Liver (tissue), 9 donors: ENCODE results near the gene CLN6. TPM values are rescaled to one million over a fixed set of nuclear protein-coding genes. Genes with fewer than 3 reads are reported as not detected.

Source experiments
- DNase-seq: peaks from one replicate; pipeline ENCODE4 v3.0.0-alpha.2; 2017; ENCODE audit warnings: low spot score
- H3K27ac ChIP-seq, 2 donors: one replicate each; pipeline ENCODE4 v1.7.0; 2013; ENCODE audit warnings: inconsistent platforms in 2 of 2, low read length in 2 of 2, control low read depth in 1 of 2, low read depth in 1 of 2, mild to moderate bottlenecking in 1 of 2
- H3K27me3 ChIP-seq, 4 donors: one replicate each; pipeline versions ENCODE4 v1.6.1 to v1.7.0; 2013; ENCODE audit warnings: low read length in 3 of 4, inconsistent platforms in 1 of 4, mild to moderate bottlenecking in 1 of 4, moderate library complexity in 1 of 4; ENCODE audit not compliant: control insufficient read depth in 4 of 4, insufficient read depth in 4 of 4
- H3K36me3 ChIP-seq, 4 donors: one replicate each; pipeline versions ENCODE4 v1.6.1 to v1.7.0; 2013; ENCODE audit warnings: low read length in 3 of 4, mild to moderate bottlenecking in 3 of 4, low read depth in 1 of 4, moderate library complexity in 1 of 4; ENCODE audit not compliant: control insufficient read depth in 4 of 4, insufficient read depth in 3 of 4
- H3K4me1 ChIP-seq, 4 donors: one replicate each; pipeline versions ENCODE4 v1.6.1 to v1.7.0; 2013; ENCODE audit warnings: low read length in 3 of 4, mild to moderate bottlenecking in 3 of 4, moderate library complexity in 1 of 4; ENCODE audit not compliant: control insufficient read depth in 4 of 4, insufficient read depth in 4 of 4
- H3K4me3 ChIP-seq, 3 donors: one replicate each; pipeline versions ENCODE4 v1.6.1 to v1.7.0; 2013; ENCODE audit warnings: low read length in 3 of 3, control low read depth in 1 of 3, low read depth in 1 of 3, mild to moderate bottlenecking in 1 of 3
- H3K9ac ChIP-seq, 2 donors: one replicate each; pipeline ENCODE4 v1.7.0; 2013; ENCODE audit warnings: low read length in 2 of 2, mild to moderate bottlenecking in 2 of 2, moderate library complexity in 2 of 2, control low read depth in 1 of 2, low read depth in 1 of 2
- H3K9me3 ChIP-seq, 4 donors: one replicate each; pipeline versions ENCODE4 v1.6.1 to v1.7.0; 2013; ENCODE audit warnings: low read length in 3 of 4; ENCODE audit not compliant: control insufficient read depth in 4 of 4
- EGR1 ChIP-seq, 2 donors: IDR thresholded peaks; 2 replicates each; pipeline ENCODE4 v1.6.1; 2016 to 2018; ENCODE audit warnings: antibody characterized with exemption in 2 of 2, low read depth in 2 of 2
- FOXA1 ChIP-seq: IDR thresholded peaks from 2 replicates; pipeline ENCODE4 v1.6.1; 2016; ENCODE audit warnings: antibody characterized with exemption
- FOXA2 ChIP-seq: IDR thresholded peaks from 2 replicates; pipeline ENCODE4 v1.6.1; 2016; ENCODE audit warnings: antibody characterized with exemption
- GABPA ChIP-seq, 2 donors: IDR thresholded peaks in 1 of 2; conservative IDR thresholded peaks in 1 of 2; 2 replicates each; pipeline ENCODE4 v1.6.1; 2016; ENCODE audit warnings: antibody characterized with exemption in 2 of 2, mild to moderate bottlenecking in 1 of 2, moderate library complexity in 1 of 2
- HNF4A ChIP-seq, 2 donors: conservative IDR thresholded peaks; 2 replicates each; pipeline ENCODE4 v1.6.1; 2016; ENCODE audit warnings: antibody characterized with exemption in 2 of 2, mild to moderate bottlenecking in 2 of 2
- HNF4G ChIP-seq: IDR thresholded peaks from 2 replicates; pipeline ENCODE4 v1.6.1; 2016; ENCODE audit warnings: antibody characterized with exemption
- JUND ChIP-seq, 2 donors: IDR thresholded peaks; 2 replicates each; pipeline ENCODE4 v1.6.1; 2016; ENCODE audit warnings: antibody characterized with exemption in 2 of 2
- NR2F2 ChIP-seq: IDR thresholded peaks from 2 replicates; pipeline ENCODE4 v1.6.1; 2016; ENCODE audit warnings: antibody characterized with exemption
- RAD21 ChIP-seq, 2 donors: IDR thresholded peaks; 2 replicates each; pipeline ENCODE4 v1.6.1; 2016; ENCODE audit warnings: antibody characterized with exemption in 2 of 2, mild to moderate bottlenecking in 2 of 2
- RXRA ChIP-seq, 2 donors: IDR thresholded peaks; 2 replicates each; pipeline ENCODE4 v1.6.1; 2017 to 2018; ENCODE audit warnings: antibody characterized with exemption in 2 of 2, mild to moderate bottlenecking in 1 of 2
- SP1 ChIP-seq: IDR thresholded peaks from 2 replicates; pipeline ENCODE4 v1.6.1; 2018; ENCODE audit warnings: antibody characterized with exemption, mild to moderate bottlenecking
- TAF1 ChIP-seq: conservative IDR thresholded peaks from 2 replicates; pipeline ENCODE4 v1.6.1; 2016; ENCODE audit warnings: antibody characterized with exemption, mild to moderate bottlenecking
- YY1 ChIP-seq: IDR thresholded peaks from 2 replicates; pipeline ENCODE4 v1.6.1; 2016; ENCODE audit warnings: antibody characterized with exemption, mild to moderate bottlenecking
- WGBS: extraction: QIAGEN DNeasy Blood & Tissue Kit; methylation state at CpG from one replicate; pipeline ENCODE4 v1.1.7; 2013; 5-methylcytosine and 5-hydroxymethylcytosine counted together
- polyA plus RNA-seq, 2 donors: library from polyadenylated mRNA; stranded (reverse) in 1 of 2; unstranded in 1 of 2; fragments of 200-250 nt in 1 of 2; fragments of >200 nt in 1 of 2; fragmentation: Nextera tagmentation in 1 of 2; extraction: Ambion mirVana in 1 of 2; gene quantifications; one replicate each; pipeline versions ENCODE4 v1.2.1 to v1.2.3, GENCODE V29; 2013 to 2015
- total RNA-seq, 2 donors: library from RNA; depleted of rRNA; stranded (reverse); fragments of >200 nt; gene quantifications; one replicate each; pipeline ENCODE4 v1.2.3, GENCODE V29; 2014
- TF ChIP-seq, protein P1 (sequence below): IDR thresholded peaks from 2 replicates; pipeline ENCODE4 v1.6.1; 2016; ENCODE audit warnings: antibody characterized with exemption, mild to moderate bottlenecking
- TF ChIP-seq, protein P2 (sequence below): IDR thresholded peaks from 2 replicates; pipeline ENCODE4 v1.6.1; 2016; ENCODE audit warnings: antibody characterized with exemption
- TF ChIP-seq, protein P3 (sequence below): IDR thresholded peaks from 2 replicates; pipeline ENCODE4 v1.6.1; 2016; ENCODE audit warnings: antibody characterized with exemption
- TF ChIP-seq, protein P4 (sequence below): fragments of 150-350 bp; IDR thresholded peaks from 2 replicates; pipeline ENCODE4 v1.5.1; 2017; ENCODE audit warnings: improper control_type of control experiment, low read depth, low read length; ENCODE audit not compliant: missing input control
- TF ChIP-seq, protein P5 (sequence below): IDR thresholded peaks from 2 replicates; pipeline ENCODE4 v1.6.1; 2016; ENCODE audit warnings: antibody characterized with exemption
- donor health status: healthy.
- donor health status: healthy.
- donor health status: healthy.
- donor health status: healthy.
- donor health status: healthy.

CLN6 gene
- total and polyA plus RNA-seq, 4 donors: 7.2 to 21.2 (median 15.4) TPM

DNA sequence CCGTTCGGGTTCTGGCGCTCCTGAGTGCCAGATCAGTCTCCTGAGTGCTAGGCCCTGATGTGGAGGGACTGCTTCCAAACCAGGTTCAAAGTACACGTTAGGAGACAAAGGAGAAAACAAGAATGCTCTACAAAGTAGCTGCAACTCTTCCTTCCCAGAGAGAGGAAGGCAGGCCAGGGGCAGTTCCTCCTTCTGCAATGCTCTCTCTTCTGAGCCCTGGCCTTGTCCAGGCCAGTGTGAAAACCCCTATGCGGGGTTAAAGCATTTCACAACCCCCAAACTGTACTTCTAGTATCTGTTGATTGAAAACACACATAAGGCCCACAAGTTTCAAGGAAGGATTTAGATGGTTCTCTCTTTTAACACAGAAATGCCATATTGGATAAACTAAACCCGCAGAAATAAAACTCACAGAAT, 14.7 kb downstream of the CLN6 start:
- Histone ChIP-seq H3K27ac (no peak overlapping the region), H3K4me1 (peaks cover 2 to 11% (median 2%) of the 10 kb centered on the region in 4 donors), H3K4me3 (no peak overlapping the region), H3K9me3 (no peaks in the 10 kb centered on the region), H3K27me3 (no peaks in the 10 kb centered on the region), H3K9ac (no peak overlapping the region), H3K36me3 (peaks cover 0 to 3% (median 0%) of the 10 kb centered on the region in 4 donors)
- DNase-seq: no peak
- TF ChIP-seq JUND (IDR thresholded peaks at IDR 0.05) (no peak), HNF4G (no peak), SP1 (no peak), FOXA2 (no peak), RAD21 (IDR thresholded peaks at IDR 0.05) (no peak), TAF1 (no peak), RXRA (IDR thresholded peaks at IDR 0.05) (no peak), HNF4A (conservative IDR thresholded peaks at IDR 0.05) (no peak), FOXA1 (no peak), NR2F2 (no peak), EGR1 (IDR thresholded peaks at IDR 0.05; ENCODE audit: low read depth in 2 of 2) (no peak), YY1 (no peak), GABPA (IDR thresholded peaks at IDR 0.05 in 1 of 2, conservative IDR thresholded peaks at IDR 0.05 in 1 of 2) (no peak)
- TF ChIP-seq, protein P1, sequence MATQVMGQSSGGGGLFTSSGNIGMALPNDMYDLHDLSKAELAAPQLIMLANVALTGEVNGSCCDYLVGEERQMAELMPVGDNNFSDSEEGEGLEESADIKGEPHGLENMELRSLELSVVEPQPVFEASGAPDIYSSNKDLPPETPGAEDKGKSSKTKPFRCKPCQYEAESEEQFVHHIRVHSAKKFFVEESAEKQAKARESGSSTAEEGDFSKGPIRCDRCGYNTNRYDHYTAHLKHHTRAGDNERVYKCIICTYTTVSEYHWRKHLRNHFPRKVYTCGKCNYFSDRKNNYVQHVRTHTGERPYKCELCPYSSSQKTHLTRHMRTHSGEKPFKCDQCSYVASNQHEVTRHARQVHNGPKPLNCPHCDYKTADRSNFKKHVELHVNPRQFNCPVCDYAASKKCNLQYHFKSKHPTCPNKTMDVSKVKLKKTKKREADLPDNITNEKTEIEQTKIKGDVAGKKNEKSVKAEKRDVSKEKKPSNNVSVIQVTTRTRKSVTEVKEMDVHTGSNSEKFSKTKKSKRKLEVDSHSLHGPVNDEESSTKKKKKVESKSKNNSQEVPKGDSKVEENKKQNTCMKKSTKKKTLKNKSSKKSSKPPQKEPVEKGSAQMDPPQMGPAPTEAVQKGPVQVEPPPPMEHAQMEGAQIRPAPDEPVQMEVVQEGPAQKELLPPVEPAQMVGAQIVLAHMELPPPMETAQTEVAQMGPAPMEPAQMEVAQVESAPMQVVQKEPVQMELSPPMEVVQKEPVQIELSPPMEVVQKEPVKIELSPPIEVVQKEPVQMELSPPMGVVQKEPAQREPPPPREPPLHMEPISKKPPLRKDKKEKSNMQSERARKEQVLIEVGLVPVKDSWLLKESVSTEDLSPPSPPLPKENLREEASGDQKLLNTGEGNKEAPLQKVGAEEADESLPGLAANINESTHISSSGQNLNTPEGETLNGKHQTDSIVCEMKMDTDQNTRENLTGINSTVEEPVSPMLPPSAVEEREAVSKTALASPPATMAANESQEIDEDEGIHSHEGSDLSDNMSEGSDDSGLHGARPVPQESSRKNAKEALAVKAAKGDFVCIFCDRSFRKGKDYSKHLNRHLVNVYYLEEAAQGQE: no peak
- TF ChIP-seq, protein P2, sequence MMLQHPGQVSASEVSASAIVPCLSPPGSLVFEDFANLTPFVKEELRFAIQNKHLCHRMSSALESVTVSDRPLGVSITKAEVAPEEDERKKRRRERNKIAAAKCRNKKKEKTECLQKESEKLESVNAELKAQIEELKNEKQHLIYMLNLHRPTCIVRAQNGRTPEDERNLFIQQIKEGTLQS: no peak
- TF ChIP-seq, protein P3, sequence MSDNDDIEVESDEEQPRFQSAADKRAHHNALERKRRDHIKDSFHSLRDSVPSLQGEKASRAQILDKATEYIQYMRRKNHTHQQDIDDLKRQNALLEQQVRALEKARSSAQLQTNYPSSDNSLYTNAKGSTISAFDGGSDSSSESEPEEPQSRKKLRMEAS: no peak
- TF ChIP-seq, protein P4, sequence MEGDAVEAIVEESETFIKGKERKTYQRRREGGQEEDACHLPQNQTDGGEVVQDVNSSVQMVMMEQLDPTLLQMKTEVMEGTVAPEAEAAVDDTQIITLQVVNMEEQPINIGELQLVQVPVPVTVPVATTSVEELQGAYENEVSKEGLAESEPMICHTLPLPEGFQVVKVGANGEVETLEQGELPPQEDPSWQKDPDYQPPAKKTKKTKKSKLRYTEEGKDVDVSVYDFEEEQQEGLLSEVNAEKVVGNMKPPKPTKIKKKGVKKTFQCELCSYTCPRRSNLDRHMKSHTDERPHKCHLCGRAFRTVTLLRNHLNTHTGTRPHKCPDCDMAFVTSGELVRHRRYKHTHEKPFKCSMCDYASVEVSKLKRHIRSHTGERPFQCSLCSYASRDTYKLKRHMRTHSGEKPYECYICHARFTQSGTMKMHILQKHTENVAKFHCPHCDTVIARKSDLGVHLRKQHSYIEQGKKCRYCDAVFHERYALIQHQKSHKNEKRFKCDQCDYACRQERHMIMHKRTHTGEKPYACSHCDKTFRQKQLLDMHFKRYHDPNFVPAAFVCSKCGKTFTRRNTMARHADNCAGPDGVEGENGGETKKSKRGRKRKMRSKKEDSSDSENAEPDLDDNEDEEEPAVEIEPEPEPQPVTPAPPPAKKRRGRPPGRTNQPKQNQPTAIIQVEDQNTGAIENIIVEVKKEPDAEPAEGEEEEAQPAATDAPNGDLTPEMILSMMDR: no peak
- TF ChIP-seq, protein P5, sequence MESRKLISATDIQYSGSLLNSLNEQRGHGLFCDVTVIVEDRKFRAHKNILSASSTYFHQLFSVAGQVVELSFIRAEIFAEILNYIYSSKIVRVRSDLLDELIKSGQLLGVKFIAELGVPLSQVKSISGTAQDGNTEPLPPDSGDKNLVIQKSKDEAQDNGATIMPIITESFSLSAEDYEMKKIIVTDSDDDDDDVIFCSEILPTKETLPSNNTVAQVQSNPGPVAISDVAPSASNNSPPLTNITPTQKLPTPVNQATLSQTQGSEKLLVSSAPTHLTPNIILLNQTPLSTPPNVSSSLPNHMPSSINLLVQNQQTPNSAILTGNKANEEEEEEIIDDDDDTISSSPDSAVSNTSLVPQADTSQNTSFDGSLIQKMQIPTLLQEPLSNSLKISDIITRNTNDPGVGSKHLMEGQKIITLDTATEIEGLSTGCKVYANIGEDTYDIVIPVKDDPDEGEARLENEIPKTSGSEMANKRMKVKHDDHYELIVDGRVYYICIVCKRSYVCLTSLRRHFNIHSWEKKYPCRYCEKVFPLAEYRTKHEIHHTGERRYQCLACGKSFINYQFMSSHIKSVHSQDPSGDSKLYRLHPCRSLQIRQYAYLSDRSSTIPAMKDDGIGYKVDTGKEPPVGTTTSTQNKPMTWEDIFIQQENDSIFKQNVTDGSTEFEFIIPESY: no peak
- WGBS: 70% methylated on average over 6 of the region's 6 CpGs
